ENCODE measurements around the gene PARD3. TPM values are rescaled to one million over a fixed set of nuclear protein-coding genes. Genes with fewer than 3 reads are reported as not detected.
"Not testable (repeated sequence)": the region's sequence is repeated elsewhere in the genome, so short reads cannot be mapped to it uniquely, and the experiment has no call there.

Gene PARD3
- total and polyA plus RNA-seq, 3 donors from 2014 or later = 31.8 to 59.5 (median 49.5) TPM

- 93 to 96% methylated on average over 3 of the region's 3 CpGs for WGBS, 2 donors
- Histone ChIP-seq H3K27me3 (no peaks in the 10 kb centered on the region), H3K36me3 (ENCODE audit: low read depth, missing control alignments) (no peaks in the 10 kb centered on the region), H3K4me3 (no peak overlapping the region), H3K4me1 (no peaks in the 10 kb centered on the region), H3K9me3 (no peaks in the 10 kb centered on the region), H3K27ac (no peak overlapping the region)
- DNase-seq = no peak
- TF ChIP-seq POLR2A (IDR thresholded peaks at IDR 0.05) (no peak), CTCF (IDR thresholded peaks at IDR 0.05) (no peak)
- intact Hi-C loops (cut with DNase I; ENCODE audit: low total_unique reads) = no loop called here
These were observed 384.4 kb downstream of the PARD3 start for GRCh38 chr10:34430685-34431084.

GRCh38 chr10:34428501-34428900 is 386.6 kb downstream of the PARD3 start:
- Histone ChIP-seq H3K27ac (no peak overlapping the region), H3K9me3 (no peaks in the 10 kb centered on the region), H3K36me3 (ENCODE audit: low read depth, missing control alignments) (no peaks in the 10 kb centered on the region), H3K4me1 (no peaks in the 10 kb centered on the region), H3K4me3 (no peak overlapping the region), H3K27me3 (no peaks in the 10 kb centered on the region)
- WGBS, 2 donors = 38 to 61% methylated on average over 3 of the region's 3 CpGs
- intact Hi-C loops (cut with DNase I; ENCODE audit: low total_unique reads) = no loop called here
- no peak for DNase-seq
- no peak for TF ChIP-seq CTCF (IDR thresholded peaks at IDR 0.05)
- no peak for TF ChIP-seq POLR2A (IDR thresholded peaks at IDR 0.05)

GRCh38 chr10:34427911-34428216 is 387.2 kb downstream of the PARD3 start:
- no peaks in the 10 kb centered on the region for H3K9me3 ChIP-seq
- WGBS, 2 donors = 62 to 88% methylated on average over 3 of the region's 3 CpGs
- H3K4me1 ChIP-seq = no peaks in the 10 kb centered on the region
- no peak for DNase-seq
- H3K27me3 ChIP-seq = no peaks in the 10 kb centered on the region
- intact Hi-C loops (cut with DNase I; ENCODE audit: low total_unique reads) = no loop called here
- TF ChIP-seq CTCF (IDR thresholded peaks at IDR 0.05) (no peak), POLR2A (IDR thresholded peaks at IDR 0.05) (no peak)
- H3K36me3 ChIP-seq (ENCODE audit: low read depth, missing control alignments) = no peaks in the 10 kb centered on the region
- no peak overlapping the region for H3K27ac ChIP-seq
- H3K4me3 ChIP-seq = no peak overlapping the region

- H3K9me3 ChIP-seq; DNase-seq; H3K4me3 ChIP-seq; H3K4me1 ChIP-seq; H3K27me3 ChIP-seq; intact Hi-C loops (cut with DNase I; ENCODE audit: low total_unique reads); H3K27ac ChIP-seq; H3K36me3 ChIP-seq (ENCODE audit: low read depth, missing control alignments): not testable (repeated sequence)
- 88 to 92% methylated on average over 20 of the region's 20 CpGs for WGBS, 2 donors
These were observed 387.8 kb downstream of the PARD3 start for GRCh38 chr10:34427158-34427910.

GRCh38 chr10:34426538-34427157 is 388.4 kb downstream of the PARD3 start:
- H3K4me1 ChIP-seq; H3K4me3 ChIP-seq; H3K27me3 ChIP-seq; H3K27ac ChIP-seq; H3K9me3 ChIP-seq; intact Hi-C loops (cut with DNase I; ENCODE audit: low total_unique reads); H3K36me3 ChIP-seq (ENCODE audit: low read depth, missing control alignments); DNase-seq: not testable (repeated sequence)
- 95 to 100% methylated on average over 7 of the region's 7 CpGs for WGBS, 2 donors

- TF ChIP-seq POLR2A (IDR thresholded peaks at IDR 0.05) = no peak
- TF ChIP-seq CTCF (IDR thresholded peaks at IDR 0.05) = no peak
- Histone ChIP-seq H3K27ac (no peak overlapping the region), H3K4me1 (no peaks in the 10 kb centered on the region), H3K27me3 (no peaks in the 10 kb centered on the region), H3K4me3 (no peak overlapping the region), H3K9me3 (no peaks in the 10 kb centered on the region), H3K36me3 (ENCODE audit: low read depth, missing control alignments) (no peaks in the 10 kb centered on the region)
- 63 to 79% methylated on average over 3 of the region's 3 CpGs for WGBS, 2 donors
- DNase-seq = no peak
- intact Hi-C loops (cut with DNase I; ENCODE audit: low total_unique reads) = no loop called here
These were observed 389.1 kb downstream of the PARD3 start for GRCh38 chr10:34426041-34426440.
